GM12873 (cell line): Measurements from ENCODE around the gene SSBP4.

Experiments used
- TF ChIP-seq, protein P1 (sequence below): IDR thresholded peaks from 2 replicates; pipeline ENCODE4 v1.5.1; 2012; ENCODE audit warnings: low read depth, mild to moderate bottlenecking, moderate library complexity, low read length, control low read depth; ENCODE audit not compliant: insufficient read depth; ENCODE audit errors: missing control alignments

The SSBP4 gene

DNA sequence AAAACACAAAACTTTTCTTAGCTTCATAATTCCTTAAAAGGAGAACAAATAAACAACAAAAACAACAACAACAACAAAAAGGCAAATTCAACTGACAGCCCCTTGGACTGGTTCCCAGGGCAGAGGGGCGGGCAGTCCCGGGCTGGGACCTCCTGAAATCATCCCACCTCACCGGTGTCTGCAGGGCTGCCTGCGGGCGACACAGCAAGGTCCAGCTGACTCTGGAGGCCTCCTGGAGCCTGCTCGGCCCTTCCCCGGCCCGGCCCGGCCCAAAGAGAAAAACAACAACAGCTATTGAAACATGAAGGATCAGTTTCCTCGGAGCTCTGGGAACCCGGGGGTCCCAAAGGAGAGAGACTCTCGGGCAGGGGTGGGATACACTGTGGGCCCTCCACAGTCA, 23.7 kb downstream of the SSBP4 start:
- TF ChIP-seq, protein P1, sequence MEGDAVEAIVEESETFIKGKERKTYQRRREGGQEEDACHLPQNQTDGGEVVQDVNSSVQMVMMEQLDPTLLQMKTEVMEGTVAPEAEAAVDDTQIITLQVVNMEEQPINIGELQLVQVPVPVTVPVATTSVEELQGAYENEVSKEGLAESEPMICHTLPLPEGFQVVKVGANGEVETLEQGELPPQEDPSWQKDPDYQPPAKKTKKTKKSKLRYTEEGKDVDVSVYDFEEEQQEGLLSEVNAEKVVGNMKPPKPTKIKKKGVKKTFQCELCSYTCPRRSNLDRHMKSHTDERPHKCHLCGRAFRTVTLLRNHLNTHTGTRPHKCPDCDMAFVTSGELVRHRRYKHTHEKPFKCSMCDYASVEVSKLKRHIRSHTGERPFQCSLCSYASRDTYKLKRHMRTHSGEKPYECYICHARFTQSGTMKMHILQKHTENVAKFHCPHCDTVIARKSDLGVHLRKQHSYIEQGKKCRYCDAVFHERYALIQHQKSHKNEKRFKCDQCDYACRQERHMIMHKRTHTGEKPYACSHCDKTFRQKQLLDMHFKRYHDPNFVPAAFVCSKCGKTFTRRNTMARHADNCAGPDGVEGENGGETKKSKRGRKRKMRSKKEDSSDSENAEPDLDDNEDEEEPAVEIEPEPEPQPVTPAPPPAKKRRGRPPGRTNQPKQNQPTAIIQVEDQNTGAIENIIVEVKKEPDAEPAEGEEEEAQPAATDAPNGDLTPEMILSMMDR: no peak

DNA sequence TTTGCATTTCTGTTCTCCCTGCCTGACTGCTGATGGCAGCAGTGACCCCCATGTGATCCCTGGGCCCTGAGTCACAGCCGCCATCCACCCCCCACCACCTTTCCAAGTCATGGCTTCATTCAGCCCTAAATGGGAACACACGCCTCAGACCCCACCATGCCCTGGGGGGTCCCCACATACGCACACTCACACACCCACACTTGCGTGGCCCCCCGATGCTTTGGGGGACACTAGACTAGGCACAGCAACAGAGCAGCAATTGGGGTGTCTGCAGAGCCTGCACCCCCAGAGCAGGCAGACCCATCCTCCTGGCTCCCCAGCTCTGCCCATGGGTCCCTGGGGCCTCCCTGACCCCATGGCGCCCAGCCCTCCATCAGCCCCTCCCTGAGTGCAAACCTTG, 24.2 kb downstream of the SSBP4 start:
- TF ChIP-seq, protein P1: no peak

DNA sequence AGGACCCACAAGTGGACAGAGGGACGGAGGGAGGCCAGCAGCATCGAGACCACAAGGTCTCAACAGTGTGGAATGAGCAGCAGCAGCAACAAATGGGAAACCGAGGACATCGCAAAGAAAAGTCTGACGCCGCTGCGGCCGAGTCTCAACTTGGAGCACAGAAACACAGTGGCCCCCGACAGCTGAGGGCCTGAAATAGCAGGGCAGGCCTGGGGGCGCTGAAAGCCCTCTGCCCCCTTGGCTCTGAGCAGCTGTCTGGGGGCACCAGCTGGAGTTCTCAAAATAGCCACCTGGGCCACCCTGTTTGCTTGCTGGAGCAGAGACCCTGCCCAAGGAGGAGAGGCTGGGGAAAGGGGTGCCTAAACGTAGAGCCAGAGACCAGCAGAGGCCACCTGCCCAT, 24.6 kb downstream of the SSBP4 start:
- TF ChIP-seq, protein P1: no peak

DNA sequence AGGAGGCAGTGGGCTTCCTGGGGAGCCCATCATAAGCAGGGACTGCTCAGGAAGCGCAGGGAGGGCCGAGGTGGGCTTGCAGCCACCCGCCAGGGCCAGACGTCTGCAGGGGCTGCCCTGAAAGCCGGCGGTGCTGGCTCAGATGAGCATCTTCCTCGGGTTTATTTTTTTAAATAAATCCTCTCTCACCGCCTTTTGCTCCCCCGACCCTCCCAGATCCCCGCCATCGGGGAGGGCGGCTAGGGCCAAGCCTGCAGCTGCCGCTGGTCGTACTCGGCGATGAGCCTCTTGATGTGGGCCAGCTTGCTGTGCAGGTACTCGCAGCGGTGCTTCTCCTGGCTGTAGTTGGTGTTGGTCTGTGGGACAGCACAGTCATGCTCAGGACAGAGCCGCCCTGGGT, 25.3 kb downstream of the SSBP4 start:
- TF ChIP-seq, protein P1: no peak

DNA sequence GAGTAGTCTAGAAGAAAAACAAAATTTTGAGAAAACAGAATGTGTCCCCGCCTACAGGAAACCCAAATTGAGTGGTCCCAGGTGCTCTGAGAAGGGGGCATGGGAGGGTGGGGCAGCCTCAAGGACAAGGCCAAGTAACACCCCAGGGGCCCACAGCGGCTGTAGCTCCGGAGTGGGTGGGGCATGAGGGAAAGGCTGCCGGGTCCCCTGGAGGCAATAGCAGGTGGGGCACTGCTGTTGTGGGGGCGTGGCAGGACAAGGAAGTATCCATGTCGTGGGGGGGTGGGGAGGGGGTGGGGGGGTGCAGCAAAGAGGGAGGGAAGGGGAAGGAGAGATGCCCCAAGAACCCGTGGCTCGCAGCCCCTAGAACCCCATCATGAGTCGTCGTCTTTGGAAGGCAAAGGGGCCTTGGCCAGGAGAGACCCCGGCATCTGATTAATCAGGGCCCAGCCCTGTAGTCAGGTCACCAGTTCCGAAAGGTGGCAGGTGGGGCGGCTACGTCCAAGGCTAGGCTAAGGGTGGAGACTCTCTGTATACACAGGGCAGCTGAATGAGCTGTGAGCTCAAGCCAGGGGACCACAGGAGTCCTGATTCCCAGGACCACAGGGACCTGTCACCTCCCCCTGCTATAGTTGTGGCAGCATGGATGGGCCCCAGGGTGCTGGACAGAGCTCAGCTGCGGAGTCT, 26.2 kb downstream of the SSBP4 start:
- TF ChIP-seq, protein P1: no peak

DNA sequence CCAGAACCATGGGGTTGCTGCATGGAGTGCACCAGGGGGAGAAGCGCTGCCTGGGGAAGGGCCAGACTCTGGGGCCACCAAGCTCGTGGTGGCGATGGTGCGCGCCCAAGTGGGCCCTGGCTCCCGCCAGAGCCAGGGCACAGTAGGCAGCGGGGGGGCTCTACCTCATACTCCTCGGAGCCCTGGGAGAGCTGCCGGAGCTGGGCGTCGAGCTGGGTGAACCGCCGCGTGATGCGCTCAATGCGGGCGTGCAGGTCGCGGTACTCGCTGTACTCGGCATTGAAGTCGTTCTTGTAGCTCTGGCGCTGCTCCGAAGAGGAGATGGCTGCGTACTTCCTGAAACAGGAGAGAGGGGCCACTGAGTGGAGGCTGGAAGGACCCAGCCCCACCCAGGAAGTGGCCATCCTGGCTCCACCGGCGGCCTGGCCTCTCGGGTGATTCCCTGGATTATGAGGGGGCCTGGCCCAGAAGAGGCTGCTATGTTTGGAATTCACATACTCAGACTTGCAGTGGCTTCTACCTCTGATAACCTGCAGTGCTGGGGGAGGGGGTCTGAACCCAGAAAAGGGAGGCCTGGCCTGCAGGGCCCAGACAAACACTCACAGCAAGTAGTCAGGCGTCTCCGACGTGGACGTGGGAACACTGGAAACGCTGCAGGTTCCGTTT, 27.1 kb downstream of the SSBP4 start:
- TF ChIP-seq, protein P1: no peak

DNA sequence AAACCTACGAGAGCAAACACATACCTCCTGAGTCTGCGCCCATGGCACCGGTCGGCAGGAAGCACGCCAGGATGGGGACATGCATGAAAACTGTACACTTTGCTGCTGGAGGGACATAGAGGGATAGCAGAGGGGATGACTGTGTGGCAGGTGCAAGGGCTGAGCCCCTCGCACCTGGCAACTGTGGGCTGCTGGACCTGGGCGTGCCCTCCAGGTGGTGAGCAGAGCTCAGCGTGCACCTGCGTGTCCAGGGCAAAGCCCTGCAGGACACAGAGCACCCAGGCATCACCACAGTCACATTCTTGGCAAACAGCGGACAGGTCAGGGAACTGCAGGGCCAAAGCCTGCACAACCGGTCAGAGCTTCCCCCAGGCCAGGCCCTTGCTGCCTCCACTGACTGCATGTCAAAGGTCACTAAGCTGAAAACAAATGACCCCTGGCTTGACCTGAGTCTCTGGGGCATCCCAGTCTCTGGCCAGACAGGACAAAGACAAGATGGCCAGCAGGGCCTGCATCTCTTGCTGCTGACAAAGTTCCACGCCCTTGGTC, 27.7 kb downstream of the SSBP4 start:
- TF ChIP-seq, protein P1: no peak
